Renal pelvis (tissue), 4 donors: Measurements from ENCODE around the gene ATP5F1D. TPM values are rescaled to one million over a fixed set of nuclear protein-coding genes. Genes with fewer than 3 reads are reported as not detected.

Experiments used
- DNase-seq: peaks from one replicate; pipeline ENCODE4 v3.0.0-alpha.2; 2013
- polyA plus RNA-seq, 3 donors: library from polyadenylated mRNA; unstranded; fragments of 120-200 nt; gene quantifications; one replicate each; pipeline ENCODE4 v1.2.1, GENCODE V29; 2013; ENCODE audit not compliant: insufficient read length in 3 of 3

The ATP5F1D gene
- polyA plus RNA-seq, 3 donors: 119 to 152 (median 149) TPM

DNA sequence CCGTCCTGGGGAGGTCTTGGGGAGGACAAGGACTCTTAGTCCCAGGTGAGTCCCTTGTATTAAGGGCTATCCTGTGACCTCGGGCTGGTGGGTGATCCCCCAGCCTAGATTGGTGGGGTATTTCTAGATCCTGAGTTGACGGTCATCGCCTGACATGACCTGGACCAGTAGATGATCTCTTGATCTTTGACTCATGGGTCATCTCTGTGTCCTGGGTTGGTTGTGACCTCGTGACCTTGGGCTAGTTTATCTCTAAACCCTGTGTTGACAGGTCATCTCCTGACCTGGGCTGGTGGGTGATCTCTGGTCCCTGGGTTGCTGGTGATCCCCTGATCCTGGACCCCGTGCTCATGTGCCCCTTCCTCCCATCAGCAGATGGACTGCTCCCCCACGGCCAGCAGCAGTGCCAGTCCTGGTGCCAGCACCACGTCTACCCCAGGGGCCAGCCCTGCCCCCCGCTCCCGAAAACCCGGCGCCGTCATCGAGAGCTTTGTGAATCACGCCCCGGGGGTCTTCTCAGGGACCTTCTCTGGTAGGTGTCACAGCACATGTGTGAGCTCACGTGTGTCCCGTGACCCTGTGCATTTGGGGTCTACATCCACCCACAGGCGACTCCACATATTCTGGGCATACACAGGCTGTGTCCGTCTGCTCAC is 13.1 kb downstream of the ATP5F1D start:
- DNase-seq: no peak

DNA sequence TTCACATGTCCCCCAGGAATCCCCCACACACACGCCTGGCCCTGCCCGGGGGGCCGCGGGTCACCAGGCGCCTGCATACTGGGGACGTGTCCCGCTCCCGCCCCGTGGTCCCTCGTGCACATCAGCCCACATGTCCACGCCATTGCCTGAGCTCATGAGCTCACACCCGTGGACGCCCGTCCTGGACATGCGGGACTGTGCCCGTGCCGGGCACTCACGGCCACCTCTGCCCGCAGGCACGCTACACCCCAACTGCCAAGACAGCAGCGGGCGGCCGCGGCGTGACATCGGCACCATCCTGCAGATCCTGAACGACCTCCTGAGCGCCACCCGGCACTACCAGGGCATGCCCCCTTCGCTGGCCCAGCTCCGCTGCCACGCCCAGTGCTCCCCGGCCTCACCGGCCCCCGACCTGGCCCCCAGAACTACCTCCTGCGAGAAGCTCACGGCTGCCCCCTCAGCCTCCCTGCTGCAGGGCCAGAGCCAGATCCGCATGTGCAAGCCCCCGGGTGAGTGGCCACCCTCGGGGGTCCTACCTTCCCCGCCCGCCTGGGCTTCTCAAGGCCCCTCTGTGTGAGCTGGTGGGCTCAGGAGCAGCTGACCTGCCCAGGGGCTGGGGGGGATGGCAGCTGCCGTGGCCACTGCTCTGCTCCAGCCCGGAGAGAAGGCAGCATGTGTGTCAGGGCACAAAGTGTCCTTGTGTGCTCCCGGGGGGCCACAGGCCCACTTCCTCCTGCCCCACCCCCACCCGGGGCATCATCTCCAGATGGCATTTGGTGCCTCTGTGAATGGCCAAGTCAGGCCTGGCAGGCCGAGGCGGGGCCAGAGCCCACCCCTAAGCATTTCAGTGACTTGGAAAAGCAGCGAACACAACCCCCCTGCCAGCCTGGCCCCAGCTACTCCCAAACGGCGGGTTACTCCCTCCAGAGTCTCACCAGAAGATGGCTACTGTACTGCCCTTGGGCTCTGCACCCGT is 13.9 kb downstream of the ATP5F1D start:
- no peak for DNase-seq

- no peak for DNase-seq
Observed at GRCh38 chr19:1256646-1257474, 15.3 kb downstream of the ATP5F1D start.

GRCh38 chr19:1257475-1258162 is 16.1 kb downstream of the ATP5F1D start:
- no peak for DNase-seq

GRCh38 chr19:1258163-1258492 is 16.6 kb downstream of the ATP5F1D start:
- no peak for DNase-seq

DNA sequence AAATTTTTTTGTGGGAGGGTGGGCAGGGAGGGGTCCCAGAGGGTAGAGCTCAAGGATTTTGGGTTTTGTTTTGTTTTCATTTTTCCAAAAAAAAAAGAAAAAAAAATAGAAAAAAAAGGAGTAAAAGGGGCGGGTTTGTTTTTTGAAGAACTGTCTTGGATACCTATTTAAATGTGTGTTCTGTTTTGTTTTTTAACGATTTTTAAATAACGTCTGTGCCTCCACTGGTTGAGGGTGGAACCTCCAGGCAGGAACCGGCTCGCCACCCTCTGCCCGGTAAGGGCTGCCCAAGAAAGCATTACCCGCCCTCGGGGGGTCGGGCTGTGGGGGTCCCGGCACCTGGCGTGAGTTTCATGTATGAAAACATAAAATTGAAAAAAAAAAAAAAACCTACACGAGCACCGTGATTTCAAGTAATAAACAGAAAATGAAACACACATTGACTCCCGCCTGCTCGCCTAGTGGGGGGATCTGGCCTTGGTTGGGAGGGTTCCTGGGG is 17.2 kb downstream of the ATP5F1D start:
- no peak for DNase-seq

- DNase-seq: no peak
Observed at GRCh38 chr19:1259206-1259875, 17.8 kb downstream of the ATP5F1D start.

- no peak for DNase-seq
Observed at GRCh38 chr19:1259876-1260748, 18.6 kb downstream of the ATP5F1D start.

GRCh38 chr19:1260749-1261537 is 19.4 kb downstream of the ATP5F1D start:
- peak; percentile 95 for DNase-seq

DNA sequence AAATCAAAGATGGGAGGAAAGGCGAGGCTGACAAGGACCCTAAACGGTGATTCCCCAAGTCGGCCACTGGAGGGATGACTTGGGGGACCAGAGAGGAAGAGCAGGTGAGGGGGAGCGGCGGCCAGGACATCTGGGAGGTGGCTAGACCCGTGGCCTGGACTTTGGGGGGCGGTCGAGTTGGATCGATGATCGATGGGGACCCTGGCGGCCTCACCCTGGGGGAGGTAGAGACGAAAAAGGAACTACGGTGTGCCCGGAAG is 19.9 kb downstream of the ATP5F1D start:
- no peak for DNase-seq

GRCh38 chr19:1261798-1262622 is 20.5 kb downstream of the ATP5F1D start:
- no peak for DNase-seq

GRCh38 chr19:1262623-1263123 is 21.1 kb downstream of the ATP5F1D start:
- no peak for DNase-seq

- DNase-seq: no peak
Observed at GRCh38 chr19:1263188-1263587, 21.6 kb downstream of the ATP5F1D start.

DNA sequence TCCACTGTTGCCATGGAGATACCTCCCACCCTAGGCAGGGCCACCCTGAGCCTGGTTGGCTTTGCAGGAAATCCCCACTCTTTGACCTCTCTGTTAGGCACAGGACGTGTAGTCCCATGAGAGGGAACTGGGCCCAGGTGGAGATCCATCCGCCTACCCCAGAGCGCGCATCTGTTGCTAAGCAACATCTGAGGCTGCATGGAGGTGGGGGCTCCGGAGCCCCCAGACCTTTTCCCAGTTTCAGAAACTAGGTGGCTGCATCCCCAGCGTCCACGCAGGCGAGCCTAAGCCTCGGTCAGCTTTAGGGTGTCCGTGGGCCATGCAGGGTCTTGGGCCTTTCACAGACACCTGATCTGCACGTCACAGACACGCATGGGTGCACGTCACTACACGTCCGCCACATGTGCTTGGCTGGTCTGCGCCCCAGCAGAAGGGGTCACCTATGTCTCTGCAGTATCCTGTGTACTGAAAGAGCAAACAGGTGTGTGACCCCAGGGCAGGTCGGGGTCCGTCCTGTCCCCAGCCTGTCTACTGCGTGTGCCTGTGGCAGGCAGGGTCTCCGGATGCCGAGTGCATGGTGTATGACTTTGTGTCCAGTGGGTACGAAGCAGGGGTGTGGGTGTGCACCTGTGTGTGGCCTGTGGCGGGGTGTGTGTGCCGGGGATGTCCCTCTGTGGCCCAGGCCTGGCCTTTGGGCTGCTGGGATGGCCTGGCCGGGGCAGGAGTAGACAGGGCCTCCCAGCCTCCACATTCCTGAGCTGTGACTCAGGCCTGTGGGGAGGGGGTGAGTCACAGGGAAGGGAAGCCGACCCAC is 23.5 kb downstream of the ATP5F1D start:
- no peak for DNase-seq

DNA sequence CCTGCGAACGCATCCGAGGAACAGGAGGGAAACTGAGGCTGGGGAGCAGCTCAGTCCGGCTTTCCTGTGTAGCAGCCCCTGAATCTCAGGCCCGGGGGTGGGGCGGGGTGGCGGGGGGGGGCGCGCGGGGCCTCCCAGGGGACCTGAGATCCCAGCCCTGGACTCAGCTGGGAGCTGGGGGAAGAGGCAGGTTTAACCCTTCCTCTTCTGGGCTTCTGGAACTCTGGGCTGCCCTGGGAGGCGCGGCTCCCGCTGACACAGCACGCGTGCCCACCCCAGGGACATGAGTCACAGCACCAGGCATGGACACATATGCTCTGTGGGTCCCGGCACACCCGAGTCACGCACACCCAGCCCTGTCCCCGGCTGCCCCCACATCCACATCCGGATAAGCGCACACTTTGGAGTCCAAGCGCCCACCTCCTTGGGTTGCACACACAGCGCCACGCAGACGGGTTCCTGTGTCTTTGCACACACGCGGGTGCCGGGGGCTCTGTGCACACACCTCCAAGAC is 24.1 kb downstream of the ATP5F1D start:
- no peak for DNase-seq

DNA sequence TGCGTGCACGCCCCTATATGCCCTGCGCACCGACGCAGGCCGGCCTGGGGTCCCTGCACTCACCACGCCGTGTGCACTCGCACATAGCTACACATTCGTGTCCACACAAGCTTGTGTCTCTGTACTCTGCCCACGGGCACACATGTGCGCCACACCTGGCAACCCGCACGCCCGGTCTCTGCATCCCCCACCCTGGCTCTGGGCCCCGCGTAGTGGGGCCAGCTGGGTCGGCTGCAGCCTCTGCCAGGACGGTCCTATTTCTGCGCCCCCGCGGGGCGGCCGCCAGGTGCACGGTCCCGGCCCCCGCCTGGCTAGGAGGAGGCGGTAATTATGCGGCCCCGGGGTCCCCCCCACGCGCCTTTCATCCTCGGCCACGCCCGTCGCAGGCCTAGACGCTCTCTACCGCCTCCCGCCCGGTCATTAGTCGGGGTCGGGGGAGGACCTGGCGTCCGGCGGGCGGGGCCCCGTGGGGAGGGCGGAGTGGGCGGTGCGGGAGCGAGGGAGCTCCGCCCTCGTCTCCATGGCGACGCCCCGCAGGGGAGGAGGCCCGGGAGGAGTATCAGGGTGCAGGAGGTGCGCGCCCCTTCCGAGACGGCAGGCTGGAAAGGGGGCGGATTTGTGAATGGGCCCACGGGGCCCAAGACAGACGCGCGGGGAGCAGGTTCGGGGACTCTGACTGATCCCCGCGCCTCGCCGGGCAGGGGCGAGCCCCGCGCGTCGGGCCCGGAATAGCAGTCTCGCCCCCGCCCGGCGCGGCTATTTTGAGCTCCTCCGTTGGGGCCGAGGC is 24.8 kb downstream of the ATP5F1D start:
- no peak for DNase-seq
